Upper lobe of left lung (tissue), 6 donors: ENCODE measurements around the gene MBD5. TPM values are rescaled to one million over a fixed set of nuclear protein-coding genes. Genes with fewer than 3 reads are reported as not detected.
"Not testable (repeated sequence)": the region's sequence is repeated elsewhere in the genome, so short reads cannot be mapped to it uniquely, and the experiment has no call there.

Experiments used
- ATAC-seq, 2 donors: fragments of 200-7000 bp; cut with Tn5 transposase; one replicate each; pipeline ENCODE4 v1.9.1; 2022; ENCODE audit warnings: mild to moderate bottlenecking in 2 of 2, moderate library complexity in 2 of 2; ENCODE audit not compliant: low FRiP score in 2 of 2
- DNase-seq, 2 donors: peaks; one replicate each; pipeline ENCODE4 v3.0.0-alpha.2; 2019 to 2020
- H3K27ac ChIP-seq, 4 donors: fragments of 200-600 bp; sonication (generic); one replicate each; pipeline ENCODE4 v1.5.1; 2016 to 2019
- H3K27me3 ChIP-seq, 4 donors: fragments of 200-600 bp; sonication (generic); one replicate each; pipeline ENCODE4 v1.5.1; 2017 to 2019
- H3K36me3 ChIP-seq, 4 donors: fragments of 200-600 bp; sonication (generic); one replicate each; pipeline ENCODE4 v1.5.1; 2016 to 2019
- H3K4me1 ChIP-seq, 4 donors: fragments of 200-600 bp; sonication (generic); one replicate each; pipeline ENCODE4 v1.5.1; 2018 to 2019
- H3K4me3 ChIP-seq, 4 donors: fragments of 200-600 bp; sonication (generic); one replicate each; pipeline ENCODE4 v1.5.1; 2017 to 2019; ENCODE audit warnings: mild to moderate bottlenecking in 2 of 4, moderate library complexity in 1 of 4
- H3K9me3 ChIP-seq, 4 donors: fragments of 200-600 bp; sonication (generic); one replicate each; pipeline ENCODE4 v1.5.1; 2018 to 2019
- CTCF ChIP-seq, 6 experiments: fragments of 450-650 bp in 4 of 6; fragments of 200-600 bp in 2 of 6; sonication (generic) in 2 of 6; IDR thresholded peaks; one replicate each; pipeline ENCODE4 v1.5.1; 2016 to 2019; ENCODE audit warnings: antibody characterized with exemption in 6 of 6
- EP300 ChIP-seq, 4 donors: sonication (generic); formaldehyde crosslinking; IDR thresholded peaks; one replicate each; pipeline ENCODE4 v1.5.1; 2017; ENCODE audit warnings: antibody characterized with exemption in 4 of 4, control low read depth in 2 of 4
- POLR2A ChIP-seq, 4 donors: fragments of 450-650 bp; IDR thresholded peaks; one replicate each; pipeline ENCODE4 v1.5.1; 2016 to 2017; ENCODE audit warnings: antibody characterized with exemption in 4 of 4, mild to moderate bottlenecking in 2 of 4
- POLR2AphosphoS5 ChIP-seq, 2 donors: sonication (generic); formaldehyde crosslinking; IDR thresholded peaks; one replicate each; pipeline ENCODE4 v1.5.1; 2017; ENCODE audit warnings: antibody characterized with exemption in 2 of 2
- WGBS, 2 donors: methylation state at CpG; one replicate each; pipeline ENCODE4 v1.1.5; 2017 to 2018; 5-methylcytosine and 5-hydroxymethylcytosine counted together
- total RNA-seq, 6 donors: library from RNA; depleted of rRNA in 4 of 6; stranded (reverse); fragments of >200 nt in 4 of 6; gene quantifications; one replicate each; pipeline versions ENCODE4 v1.1.0 to v1.2.1, GENCODE V29; 2016 to 2021
- donor health status: DM: no; HTN: no; CAD: no; lungs with moderate emphysema.
- donor health status: DM: no; HTN: yes; CAD: no; lungs with severe emphysema.

MBD5 gene
- total RNA-seq, 6 donors from 2014 or later: 22.6 to 99.5 (median 27.5) TPM

DNA sequence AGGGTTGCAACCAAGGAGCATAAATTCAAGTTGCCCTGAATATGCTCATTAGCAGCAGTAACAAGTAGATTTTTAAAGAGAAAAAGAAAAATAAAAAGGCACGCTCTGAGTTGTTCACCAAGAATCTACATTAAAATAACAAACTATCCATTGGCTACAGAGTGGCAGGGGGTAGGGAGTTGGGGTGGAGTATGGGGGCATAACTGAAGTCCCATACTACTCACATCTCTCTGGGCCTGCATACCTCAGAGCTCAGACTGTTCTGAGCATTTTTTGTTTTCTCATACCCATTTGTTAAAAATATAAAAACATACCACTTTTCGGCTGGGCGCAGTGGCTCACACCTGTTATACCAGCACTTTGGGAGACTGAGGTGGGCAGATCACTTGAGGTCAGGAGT, 31.8 kb upstream of the MBD5 start:
- TF ChIP-seq CTCF (IDR thresholded peaks at IDR 0.05) (no peak), POLR2AphosphoS5 (IDR thresholded peaks at IDR 0.05) (no peak), POLR2A (IDR thresholded peaks at IDR 0.05) (no peak), EP300 (IDR thresholded peaks at IDR 0.05) (no peak)
- Histone ChIP-seq H3K36me3 (no peaks in the 10 kb centered on the region), H3K4me3 (no peak overlapping the region), H3K4me1 (peaks cover 0 to 7% (median 0%) of the 10 kb centered on the region in 4 donors), H3K27me3 (no peaks in the 10 kb centered on the region), H3K9me3 (no peaks in the 10 kb centered on the region), H3K27ac (no peak overlapping the region)
- DNase-seq (no peak), ATAC-seq (no peak)
- 97% methylated on average over 3 of the region's 3 CpGs for WGBS, 2 donors

DNA sequence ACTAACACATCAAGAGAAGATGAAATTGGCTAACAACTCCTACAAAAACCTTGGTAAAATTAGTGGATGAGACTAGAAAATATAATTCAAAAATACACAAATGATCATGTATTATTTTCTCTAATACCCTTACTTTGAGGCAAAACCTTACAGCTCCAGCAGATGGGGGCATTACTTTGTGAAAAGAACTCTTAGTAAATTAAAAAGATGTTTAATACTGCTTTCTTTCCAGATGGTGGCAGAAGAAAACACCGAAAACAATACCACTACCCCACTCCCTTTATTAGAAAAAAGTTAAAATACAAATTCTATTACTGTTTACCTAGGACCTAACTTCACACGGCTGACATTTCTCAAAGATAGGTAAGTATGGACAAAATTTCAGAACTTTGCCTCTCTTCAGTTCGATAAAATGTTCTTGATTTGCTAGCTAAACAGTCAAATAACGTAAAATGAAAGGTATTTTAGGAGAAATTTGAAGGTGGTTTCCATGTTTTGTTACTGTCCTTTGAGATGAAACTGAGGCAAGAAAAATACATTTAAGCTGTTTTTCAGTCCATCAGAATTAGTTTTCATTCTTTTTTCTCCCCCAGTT, 31.0 kb upstream of the MBD5 start:
- H3K9me3 ChIP-seq: no peaks in the 10 kb centered on the region
- TF ChIP-seq POLR2AphosphoS5 (IDR thresholded peaks at IDR 0.05) (no peak), CTCF (IDR thresholded peaks at IDR 0.05) (peak in 5 of 6 experiments; percentile 34 to 63 (median 54))
- WGBS, 2 donors: 46 to 47% methylated on average over 4 of the region's 4 CpGs
- H3K36me3 ChIP-seq: peaks cover 0 to under 1% (median under 1%) of the 10 kb centered on the region in 4 donors
- ATAC-seq: peak in 1 of 2 donors; percentile 73
- no peaks in the 10 kb centered on the region for H3K27me3 ChIP-seq
- H3K27ac ChIP-seq: no peak overlapping the region
- peaks cover 0 to 3% (median 0%) of the 10 kb centered on the region in 4 donors for H3K4me1 ChIP-seq
- DNase-seq: no peak
- no peak overlapping the region for H3K4me3 ChIP-seq

- not testable (repeated sequence) for H3K9me3 ChIP-seq, H3K4me3 ChIP-seq, DNase-seq, H3K4me1 ChIP-seq, ATAC-seq, H3K27me3 ChIP-seq, H3K27ac ChIP-seq, H3K36me3 ChIP-seq
- WGBS, 2 donors: 97 to 98% methylated on average over 7 of the region's 7 CpGs
Observed at GRCh38 chr2:147994965-147995364, 25.9 kb upstream of the MBD5 start.

DNA sequence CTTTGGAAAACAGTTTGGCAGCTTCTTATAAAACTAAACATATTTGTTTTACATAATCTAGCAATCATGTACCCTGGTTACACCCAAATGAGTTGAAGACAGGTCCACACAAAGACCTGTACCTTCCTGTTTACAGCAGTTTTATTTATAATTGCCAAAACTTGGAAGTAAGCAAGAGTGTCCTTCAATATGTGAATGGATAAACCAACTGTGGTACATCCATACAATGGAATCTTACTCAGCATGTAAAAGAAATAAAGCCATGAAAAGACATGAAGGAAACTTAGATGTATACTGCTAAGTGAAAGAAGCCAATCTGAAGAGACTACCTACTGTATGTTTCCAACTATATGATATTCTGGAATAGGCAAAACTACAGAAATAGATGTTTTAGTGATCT, 24.1 kb upstream of the MBD5 start:
- Histone ChIP-seq H3K9me3 (no peaks in the 10 kb centered on the region), H3K4me3 (no peak overlapping the region), H3K4me1 (peaks cover 0 to 3% (median 0%) of the 10 kb centered on the region in 4 donors), H3K27ac (no peak overlapping the region), H3K27me3 (no peaks in the 10 kb centered on the region), H3K36me3 (peaks cover 0 to 5% (median 2%) of the 10 kb centered on the region in 4 donors)
- TF ChIP-seq CTCF (IDR thresholded peaks at IDR 0.05) (no peak), POLR2AphosphoS5 (IDR thresholded peaks at IDR 0.05) (no peak), EP300 (IDR thresholded peaks at IDR 0.05) (no peak), POLR2A (IDR thresholded peaks at IDR 0.05) (no peak)
- DNase-seq (no peak), ATAC-seq (no peak)

GRCh38 chr2:147998203-147998602, 22.7 kb upstream of the MBD5 start:
- no peaks in the 10 kb centered on the region for H3K4me1 ChIP-seq
- H3K9me3 ChIP-seq: peaks cover 0 to 8% (median 5%) of the 10 kb centered on the region in 4 donors
- no peaks in the 10 kb centered on the region for H3K27me3 ChIP-seq
- H3K27ac ChIP-seq: no peak overlapping the region
- peaks cover 0 to 5% (median 2%) of the 10 kb centered on the region in 4 donors for H3K36me3 ChIP-seq
- WGBS, 2 donors: 79 to 96% methylated on average over 4 of the region's 4 CpGs
- ATAC-seq (no peak), DNase-seq (no peak)
- no peak overlapping the region for H3K4me3 ChIP-seq
- TF ChIP-seq POLR2A (IDR thresholded peaks at IDR 0.05) (no peak), CTCF (IDR thresholded peaks at IDR 0.05) (no peak), EP300 (IDR thresholded peaks at IDR 0.05) (no peak), POLR2AphosphoS5 (IDR thresholded peaks at IDR 0.05) (no peak)
